Measurements from ENCODE around the gene VTI1A. TPM values are rescaled to one million over a fixed set of nuclear protein-coding genes. Genes with fewer than 3 reads are reported as not detected.

The VTI1A gene
- total and polyA plus RNA-seq, 2 of the 4 experiments (the other 2 are of a cell fraction): 9.7 to 24.9 TPM

DNA sequence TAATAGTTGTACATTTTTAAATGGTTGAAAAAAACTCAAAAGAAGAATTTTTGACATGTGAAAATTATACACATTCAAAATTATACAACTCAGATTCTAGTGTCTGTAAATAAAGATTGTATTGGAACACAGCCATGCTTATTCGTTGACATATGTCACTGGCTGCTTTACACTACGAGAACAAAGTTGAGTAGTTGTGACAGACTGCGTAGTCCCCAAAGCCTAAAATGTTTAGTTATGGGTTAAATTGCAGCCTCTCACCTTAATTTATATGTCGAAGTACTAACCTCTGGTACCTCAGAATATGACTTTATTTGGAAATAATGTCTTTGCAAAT lies 358.2 kb downstream of the VTI1A start:
- in situ Hi-C loops (cut with MboI; ENCODE audit: low sequenced_read_pairs) (no loop called here), intact Hi-C loops (cut with micrococcal nuclease) (no loop called here)

More for the DNA sequence above, 358.2 kb downstream of the VTI1A start:
- H4K5ac ChIP-seq (ENCODE audit: low read depth, low read length): no peak overlapping the region
- no peak overlapping the region for H2BK20ac ChIP-seq (ENCODE audit: low read depth, low read length)
- H3K36me3 ChIP-seq (ENCODE audit: control insufficient read depth, insufficient read depth, low read length): no peaks in the 10 kb centered on the region
- no peak overlapping the region for H2BK5ac ChIP-seq (ENCODE audit: low read depth, low read length, poor library complexity, severe bottlenecking)
- no peak overlapping the region for H3K4ac ChIP-seq (ENCODE audit: low read depth, low read length)
- BruUV-seq (replicated peaks): no TSS peak
- no peak overlapping the region for H3K14ac ChIP-seq (replicated peaks; ENCODE audit: low read depth, low read length)
- no peak overlapping the region for H3K56ac ChIP-seq (ENCODE audit: extremely low read depth, insufficient read depth, low read length)
- no peak for DNase-seq
- no peaks in the 10 kb centered on the region for H3K79me1 ChIP-seq (ENCODE audit: low read depth in 1 of 2, low read length in 2 of 2)
- no peak overlapping the region for H2AK9ac ChIP-seq (replicated peaks; ENCODE audit: low read depth, low read length, poor library complexity)
- no peak overlapping the region for H2AK5ac ChIP-seq (ENCODE audit: low read depth, low read length)
- H3K27me3 ChIP-seq (ENCODE audit: control insufficient read depth, insufficient read depth, low read length): no peaks in the 10 kb centered on the region
- ATAC-seq (ENCODE audit: low read depth): no peak
- H3K9ac ChIP-seq (ENCODE audit: low read depth, low read length): no peak overlapping the region
- H3K27ac ChIP-seq (ENCODE audit: insufficient read depth, low read length): no peak overlapping the region
- dilution Hi-C loops (cut with HindIII; ENCODE audit: low sequenced_read_pairs, unreplicated experiment): no loop called here
- ChIA-PET POLR2A (ENCODE audit: unreplicated experiment) (no interaction called here), CTCF (no interaction called here)
- no peak overlapping the region for H4K8ac ChIP-seq (ENCODE audit: low read depth in 2 of 2, low read length in 2 of 2)
- no peak overlapping the region for H4K91ac ChIP-seq (ENCODE audit: insufficient read depth, low read depth, low read length)
- no peak overlapping the region for H2BK120ac ChIP-seq (ENCODE audit: low read depth, low read length)
- no peaks in the 10 kb centered on the region for H3K9me3 ChIP-seq (ENCODE audit: control insufficient read depth, insufficient read depth, low read length)
- H2BK15ac ChIP-seq (ENCODE audit: low read depth, low read length): no peak overlapping the region
- H3K4me1 ChIP-seq (ENCODE audit: control insufficient read depth, insufficient read depth, low read length): no peaks in the 10 kb centered on the region
- H3K4me2 ChIP-seq (ENCODE audit: low read depth, low read length): no peak overlapping the region
- H3K18ac ChIP-seq (ENCODE audit: low read depth, low read length): no peak overlapping the region
- H4K20me1 ChIP-seq (ENCODE audit: insufficient read depth, low read length): no peaks in the 10 kb centered on the region
- H3K4me3 ChIP-seq (ENCODE audit: insufficient read depth, low read depth, low read length): no peak overlapping the region
- TF ChIP-seq MXI1 (IDR thresholded peaks at IDR 0.05; ENCODE audit: borderline replicate concordance, low read depth, low read length) (no peak), CHD1 (IDR thresholded peaks at IDR 0.05; ENCODE audit: low read depth, low read length) (no peak), RAD21 (IDR thresholded peaks at IDR 0.05; ENCODE audit: low read length) (no peak), CEBPB (IDR thresholded peaks at IDR 0.05; ENCODE audit: low read depth, low read length) (no peak), MAZ (IDR thresholded peaks at IDR 0.05; ENCODE audit: borderline replicate concordance, low read depth, low read length) (no peak), ELK1 (IDR thresholded peaks at IDR 0.05; ENCODE audit: borderline replicate concordance, low read depth, low read length) (no peak), POLR2A (IDR thresholded peaks at IDR 0.05; ENCODE audit: low read depth, low read length) (no peak), RFX5 (IDR thresholded peaks at IDR 0.05; ENCODE audit: low read depth, low read length) (no peak), RCOR1 (IDR thresholded peaks at IDR 0.05; ENCODE audit: insufficient replicate concordance, low read length) (no peak), NFE2L2 (IDR thresholded peaks at IDR 0.05; ENCODE audit: low read depth, low read length) (no peak), CTCF (conservative IDR thresholded peaks at IDR 0.05; ENCODE audit: low read depth, low read length) (no peak), MAFK (IDR thresholded peaks at IDR 0.05; ENCODE audit: low read depth, low read length) (no peak), BHLHE40 (IDR thresholded peaks at IDR 0.05; ENCODE audit: low read depth, low read length) (no peak), SMC3 (IDR thresholded peaks at IDR 0.05; ENCODE audit: low read depth, low read length) (no peak), FOS (IDR thresholded peaks at IDR 0.05; ENCODE audit: low read depth, low read length) (no peak)
- TF ChIP-seq, protein P1, sequence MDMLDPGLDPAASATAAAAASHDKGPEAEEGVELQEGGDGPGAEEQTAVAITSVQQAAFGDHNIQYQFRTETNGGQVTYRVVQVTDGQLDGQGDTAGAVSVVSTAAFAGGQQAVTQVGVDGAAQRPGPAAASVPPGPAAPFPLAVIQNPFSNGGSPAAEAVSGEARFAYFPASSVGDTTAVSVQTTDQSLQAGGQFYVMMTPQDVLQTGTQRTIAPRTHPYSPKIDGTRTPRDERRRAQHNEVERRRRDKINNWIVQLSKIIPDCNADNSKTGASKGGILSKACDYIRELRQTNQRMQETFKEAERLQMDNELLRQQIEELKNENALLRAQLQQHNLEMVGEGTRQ (IDR thresholded peaks at IDR 0.05; ENCODE audit: low read depth, low read length): no peak
- H3K9me1 ChIP-seq (ENCODE audit: insufficient read depth, low read length): 0 out of 2 replicates have a peak, but pooled peaks cover 4% of the 10 kb centered on the region
- no CpG with 5 or more reads among the region's 4 CpGs for WGBS, 2 experiments (ENCODE audit: extremely low coverage in 2 of 2, insufficient read length in 1 of 2)
- H2AFZ ChIP-seq (replicated peaks; ENCODE audit: low read length, poor library complexity): no peak overlapping the region
- H3K23ac ChIP-seq (ENCODE audit: low read depth, low read length): no peak overlapping the region

All from IMR-90 (cell line).